GM13976 (cell line): ENCODE data around the gene XRCC3.
"Not testable (repeated sequence)": the region's sequence is repeated elsewhere in the genome, so short reads cannot be mapped to it uniquely, and the experiment has no call there.

Experiments used
- DNase-seq: peaks from one replicate; pipeline ENCODE4 v3.0.0; 2012; ENCODE audit warnings: low spot score
- in situ Hi-C: fragments of 300-500 bp; cut with MboI; formaldehyde crosslinking; loops from one replicate; pipeline ENCODE4 v1.12.0; 2022; ENCODE audit warnings: low sequenced_read_pairs, mixed read lengths, inconsistent platforms; ENCODE audit not compliant: unreplicated experiment
- TF ChIP-seq, protein P1 (sequence below): IDR thresholded peaks from 2 replicates; pipeline ENCODE4 v1.5.1; 2012; ENCODE audit warnings: borderline replicate concordance, mild to moderate bottlenecking; ENCODE audit not compliant: insufficient read depth; ENCODE audit errors: extremely low read depth, missing control alignments, control extremely low read depth

Gene XRCC3

DNA sequence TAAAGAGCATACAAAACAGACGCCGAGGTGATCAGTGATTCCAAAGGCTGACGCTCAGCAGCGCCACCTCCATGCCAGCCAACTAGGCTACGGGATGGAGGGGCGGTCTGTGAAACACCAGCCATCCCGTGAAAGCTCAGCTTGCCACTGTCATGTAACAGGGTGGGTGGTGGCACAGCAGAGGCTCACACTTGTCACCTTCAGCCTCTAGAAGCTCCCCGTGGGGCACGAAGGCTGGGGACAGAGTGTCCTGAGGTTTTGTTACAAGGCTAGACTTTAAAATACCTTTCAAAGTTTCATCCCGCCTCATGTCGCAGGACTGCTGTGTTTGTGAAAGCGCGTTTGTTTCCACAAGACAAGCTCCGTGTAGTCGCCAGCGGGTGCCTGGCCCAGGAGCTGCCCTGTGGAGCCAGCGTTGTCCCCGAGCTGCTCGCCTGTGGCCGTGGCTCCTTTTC, 20.7 kb downstream of the XRCC3 start:
- in situ Hi-C loops = no loop called here
- no peak for DNase-seq

DNA sequence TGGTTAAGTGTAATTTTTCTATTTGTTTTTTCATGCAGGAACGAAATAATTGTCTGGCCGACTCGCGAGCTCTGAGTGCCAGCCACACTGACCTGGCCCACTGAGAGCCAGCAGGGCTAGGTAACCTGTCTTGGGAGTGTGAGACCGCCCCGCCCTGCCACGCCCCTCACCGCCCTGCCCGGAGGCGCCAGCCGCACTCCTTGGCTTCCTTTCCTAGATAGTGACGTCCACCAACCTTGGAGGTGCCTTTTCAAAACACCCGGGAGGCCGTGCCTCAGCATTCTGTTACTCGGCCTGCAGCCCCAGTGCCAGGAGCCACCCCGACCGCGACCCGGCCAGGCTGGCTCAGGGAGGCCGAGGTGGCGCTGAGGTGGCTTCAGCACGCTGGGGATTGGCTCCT, 21.7 kb downstream of the XRCC3 start:
- in situ Hi-C loops = no loop called here
- DNase-seq = no peak
- TF ChIP-seq, protein P1, sequence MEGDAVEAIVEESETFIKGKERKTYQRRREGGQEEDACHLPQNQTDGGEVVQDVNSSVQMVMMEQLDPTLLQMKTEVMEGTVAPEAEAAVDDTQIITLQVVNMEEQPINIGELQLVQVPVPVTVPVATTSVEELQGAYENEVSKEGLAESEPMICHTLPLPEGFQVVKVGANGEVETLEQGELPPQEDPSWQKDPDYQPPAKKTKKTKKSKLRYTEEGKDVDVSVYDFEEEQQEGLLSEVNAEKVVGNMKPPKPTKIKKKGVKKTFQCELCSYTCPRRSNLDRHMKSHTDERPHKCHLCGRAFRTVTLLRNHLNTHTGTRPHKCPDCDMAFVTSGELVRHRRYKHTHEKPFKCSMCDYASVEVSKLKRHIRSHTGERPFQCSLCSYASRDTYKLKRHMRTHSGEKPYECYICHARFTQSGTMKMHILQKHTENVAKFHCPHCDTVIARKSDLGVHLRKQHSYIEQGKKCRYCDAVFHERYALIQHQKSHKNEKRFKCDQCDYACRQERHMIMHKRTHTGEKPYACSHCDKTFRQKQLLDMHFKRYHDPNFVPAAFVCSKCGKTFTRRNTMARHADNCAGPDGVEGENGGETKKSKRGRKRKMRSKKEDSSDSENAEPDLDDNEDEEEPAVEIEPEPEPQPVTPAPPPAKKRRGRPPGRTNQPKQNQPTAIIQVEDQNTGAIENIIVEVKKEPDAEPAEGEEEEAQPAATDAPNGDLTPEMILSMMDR = no peak

More for the DNA sequence above, 20.7 kb downstream of the XRCC3 start:
- TF ChIP-seq, protein P1 = no peak

DNA sequence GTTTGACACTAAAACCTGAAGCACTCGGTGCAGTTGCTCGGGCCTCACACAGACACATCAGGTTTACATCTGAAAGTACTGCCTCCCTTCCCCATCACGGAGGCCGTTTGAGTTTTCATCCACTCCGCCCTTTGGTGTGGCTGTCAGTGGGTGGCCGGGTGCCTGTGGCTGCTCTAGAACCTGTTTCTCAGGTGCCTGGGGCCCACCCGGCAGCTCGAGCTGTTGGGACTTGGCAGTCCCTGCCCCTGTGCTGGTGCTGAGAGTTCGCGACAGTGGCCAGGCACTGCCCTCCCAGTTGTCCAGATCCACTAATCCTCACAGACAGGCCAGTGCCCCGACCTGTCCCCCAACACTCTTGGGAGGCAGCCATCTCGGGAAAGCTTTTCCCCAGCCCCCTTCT, 22.4 kb downstream of the XRCC3 start:
- TF ChIP-seq, protein P1 = no peak
- DNase-seq = no peak
- in situ Hi-C loops = no loop called here

DNA sequence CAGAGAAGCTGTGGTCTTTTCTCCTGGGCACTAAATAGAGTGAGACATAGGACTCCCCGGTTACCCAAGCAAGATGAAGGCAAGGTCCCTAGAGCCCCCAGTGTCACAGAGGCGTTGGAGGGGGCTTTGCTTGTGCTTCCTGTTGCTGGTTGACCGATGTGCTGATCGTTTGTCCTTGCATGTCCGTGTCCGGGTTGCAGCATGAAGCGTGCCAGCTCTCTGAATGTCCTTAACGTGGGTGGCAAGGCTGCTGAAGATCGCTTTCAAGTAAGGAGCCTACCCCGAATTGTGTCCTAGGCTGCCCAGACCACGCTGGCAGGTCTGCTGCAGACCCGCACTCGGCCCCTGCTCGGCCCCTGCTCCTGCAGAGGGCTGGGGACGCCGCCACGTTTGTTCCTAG, 23.1 kb downstream of the XRCC3 start:
- DNase-seq = no peak
- in situ Hi-C loops = no loop called here
- TF ChIP-seq, protein P1 = no peak

DNA sequence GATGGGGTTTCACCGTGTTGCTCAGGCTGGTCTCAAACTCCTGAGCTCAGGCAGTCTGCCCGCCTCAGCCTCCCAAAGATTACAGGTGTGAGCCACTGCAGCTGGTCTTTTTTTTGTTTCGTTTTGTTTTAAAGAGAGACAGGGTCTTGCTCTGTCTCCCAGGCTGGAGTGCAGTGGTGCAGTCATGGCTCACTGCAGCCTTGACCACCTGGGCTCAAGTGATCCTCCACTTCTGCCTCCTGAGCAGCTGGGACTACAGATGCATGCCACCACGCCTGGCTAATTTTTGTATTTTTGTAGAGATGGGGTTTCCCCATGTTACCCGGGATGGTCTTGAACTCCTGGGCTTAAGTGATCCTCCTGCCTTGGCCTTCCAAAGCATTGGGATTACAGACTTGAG, 23.6 kb downstream of the XRCC3 start:
- DNase-seq, in situ Hi-C loops: not testable (repeated sequence)

DNA sequence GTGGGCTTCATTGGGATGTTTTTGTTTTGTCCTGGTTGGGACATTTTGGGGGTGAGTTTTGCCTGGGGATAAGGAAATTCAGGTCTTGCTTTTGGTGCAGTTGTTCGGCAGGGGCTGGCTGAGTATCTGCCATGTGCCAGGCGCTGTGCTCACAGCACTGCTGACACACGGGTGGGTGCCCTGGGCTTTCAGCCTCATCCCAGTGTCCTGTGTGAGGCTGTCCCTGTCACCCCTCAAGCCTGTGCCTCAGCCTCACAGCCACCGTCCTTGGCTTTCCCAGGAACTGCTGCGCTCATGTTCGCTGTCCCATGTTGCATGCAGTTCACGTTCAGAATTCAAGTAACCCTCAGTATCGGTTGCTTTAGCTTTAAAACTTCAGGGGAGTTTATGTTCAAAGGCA, 24.9 kb downstream of the XRCC3 start:
- DNase-seq = no peak
- in situ Hi-C loops = no loop called here
- TF ChIP-seq, protein P1 = no peak

DNA sequence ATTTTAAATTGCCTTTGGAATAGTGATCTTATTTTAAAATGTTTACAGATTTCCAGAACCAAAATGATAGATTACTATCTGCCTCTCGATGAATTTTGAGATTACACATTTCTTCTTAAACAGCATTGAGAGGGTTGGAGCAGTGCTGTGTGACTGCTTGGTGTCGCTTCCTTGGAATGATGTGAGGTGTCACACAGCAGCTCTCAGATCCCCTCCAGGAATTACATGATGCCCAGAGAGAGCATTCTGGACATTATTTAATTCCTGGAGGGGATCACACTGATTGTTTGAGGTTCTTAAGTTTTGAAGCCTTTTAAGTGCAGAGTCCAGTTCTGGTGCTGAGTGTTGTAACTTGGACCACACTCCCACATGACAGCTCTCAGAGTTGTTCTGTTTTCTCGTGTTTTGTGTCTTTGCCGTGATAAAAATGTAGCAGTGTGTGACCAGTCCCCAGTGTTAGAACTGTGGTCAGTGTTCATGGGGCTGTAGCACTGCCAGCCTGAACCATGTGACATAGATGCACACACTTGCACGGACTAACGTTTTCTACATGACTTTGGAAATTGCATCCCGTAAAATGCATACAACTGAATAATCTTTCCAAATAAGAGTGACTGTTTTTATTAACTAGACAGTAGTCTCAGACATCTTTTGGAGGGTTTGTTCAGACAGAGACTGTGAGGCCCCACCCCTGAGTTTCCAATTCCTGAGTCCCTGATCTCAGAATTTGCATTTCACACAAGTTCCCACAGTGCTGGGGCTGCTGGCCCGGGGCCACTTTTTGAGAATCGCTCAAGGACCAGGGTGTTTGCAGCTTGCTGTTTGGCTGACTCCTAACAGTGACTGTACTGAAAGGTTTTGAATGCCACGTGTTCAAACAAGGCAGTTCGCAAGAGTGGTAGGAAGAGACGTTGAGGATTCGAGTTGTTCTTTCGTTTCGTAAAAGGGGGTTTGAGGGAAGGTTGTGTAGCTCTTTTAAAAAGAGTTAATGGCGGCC, 26.0 kb downstream of the XRCC3 start:
- in situ Hi-C loops = no loop called here
- TF ChIP-seq, protein P1 = no peak

More for the DNA sequence above, 26.0 kb downstream of the XRCC3 start:
- DNase-seq = peak; percentile 82
